ENCODE measurements around the gene DIS3L2.

DNA sequence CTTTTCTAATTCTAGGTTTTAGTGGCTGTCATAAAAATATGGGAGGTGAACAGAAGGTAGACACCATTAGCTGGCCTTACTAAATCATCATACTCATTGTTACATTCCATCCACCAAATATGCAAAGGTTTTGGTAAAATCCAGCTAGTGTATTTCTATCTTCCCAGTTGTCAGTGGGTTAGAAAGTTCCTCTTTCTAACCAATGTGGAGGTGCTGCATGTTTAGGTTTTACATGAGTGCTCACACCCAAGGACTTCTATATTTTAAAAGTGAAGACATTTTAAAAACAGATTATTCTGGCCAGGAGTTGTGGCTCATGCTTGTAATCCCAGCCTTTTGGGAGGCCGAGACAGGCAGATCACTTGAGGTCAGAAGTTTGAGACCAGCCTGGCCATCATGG lies 423.0 kb downstream of the DIS3L2 start:
- TF ChIP-seq CTCF (IDR thresholded peaks at IDR 0.05) (no peak), POLR2A (IDR thresholded peaks at IDR 0.05) (no peak), POLR2AphosphoS5 (IDR thresholded peaks at IDR 0.05) (no peak)
